Activated CD8-positive, alpha-beta T cell treated with anti-CD3 and anti-CD28 coated beads for 36 hours (primary cell): Measurements from ENCODE around the gene STK25. TPM values are rescaled to one million over a fixed set of nuclear protein-coding genes. Genes with fewer than 3 reads are reported as not detected.
"Not testable (repeated sequence)": the region's sequence is repeated elsewhere in the genome, so short reads cannot be mapped to it uniquely, and the experiment has no call there.

ENCODE experiments used
- ATAC-seq: fragments of 200-7000 bp; cut with Tn5 transposase; one replicate; pipeline ENCODE4 v1.10.0; 2021; ENCODE audit warnings: mild to moderate bottlenecking, moderate library complexity
- CTCF ChIA-PET: fragments of 350-600 bp; sonication (Branson Sonifier 250); formaldehyde crosslinking; loops from one replicate; lab custom pipeline; 2021; ENCODE audit warnings: antibody characterized with exemption; lab: Charles Lee
- POLR2A ChIA-PET: fragments of 350-600 bp; sonication (Branson Sonifier 250); formaldehyde crosslinking; loops from one replicate; lab custom pipeline; 2021; ENCODE audit warnings: antibody characterized with exemption; lab: Charles Lee
- DNase-seq: peaks from one replicate; pipeline ENCODE4 v3.0.0-alpha.2; 2020
- H3K27ac Mint-ChIP-seq: one replicate; pipeline ENCODE4 v1.8.0; 2021; ENCODE audit warnings: mild to moderate bottlenecking, mixed read lengths
- H3K27me3 Mint-ChIP-seq: one replicate; pipeline ENCODE4 v1.8.0; 2021; ENCODE audit warnings: mixed read lengths
- H3K36me3 Mint-ChIP-seq: one replicate; pipeline ENCODE4 v1.8.0; 2021; ENCODE audit warnings: low read depth, mixed read lengths
- H3K4me1 Mint-ChIP-seq: one replicate; pipeline ENCODE4 v1.8.0; 2021; ENCODE audit warnings: low read depth, mixed read lengths
- H3K4me3 Mint-ChIP-seq: one replicate; pipeline ENCODE4 v1.8.0; 2021; ENCODE audit warnings: mild to moderate bottlenecking, moderate library complexity, mixed read lengths
- H3K9me3 Mint-ChIP-seq: one replicate; pipeline ENCODE4 v1.8.0; 2021; ENCODE audit warnings: mixed read lengths
- CTCF ChIP-seq: fragments of 200-600 bp; IDR thresholded peaks from one replicate; pipeline ENCODE4 v1.8.0; 2022; ENCODE audit warnings: antibody characterized with exemption, mild to moderate bottlenecking
- intact Hi-C: fragments of 100-400 bp; cut with micrococcal nuclease; formaldehyde crosslinking; loops from one replicate; pipeline ENCODE4 v1.10.0; 2022
- total RNA-seq, 2 experiments: library from RNA; stranded (reverse); gene quantifications; one replicate each; pipeline ENCODE4 v1.2.3, GENCODE V29; 2021

Gene STK25
- total RNA-seq, 2 experiments from 2014 or later = 103 to 104 TPM

- peaks cover 4% of the 10 kb centered on the region for H3K36me3 Mint-ChIP-seq
- peak overlapping the region; percentile 78 for H3K4me3 Mint-ChIP-seq
- no peaks in the 10 kb centered on the region for H3K27me3 Mint-ChIP-seq
- no peak overlapping the region for H3K27ac Mint-ChIP-seq
- ChIA-PET CTCF (interaction anchor here (1.2 to 1.5 kb wide), 2 partner anchors 104 to 129 kb away, joined by 3 to 5 read pairs; no protein-coding TSS in a partner anchor), POLR2A (interaction anchor here (0.6 kb wide), 1 partner anchor 407 kb away, joined by 3 read pairs; no protein-coding TSS in a partner anchor)
- intact Hi-C loops = no loop called here
- TF ChIP-seq CTCF = no peak
- no peaks in the 10 kb centered on the region for H3K9me3 Mint-ChIP-seq
- DNase-seq = no peak
- H3K4me1 Mint-ChIP-seq = peaks cover 17% of the 10 kb centered on the region
- no peak for ATAC-seq
Measured at GRCh38 chr2:241506793-241507429, 1.5 kb downstream of the STK25 start.

- H3K27ac Mint-ChIP-seq, intact Hi-C loops, H3K36me3 Mint-ChIP-seq, H3K27me3 Mint-ChIP-seq, DNase-seq, CTCF ChIA-PET, ATAC-seq, H3K9me3 Mint-ChIP-seq: not testable (repeated sequence)
- POLR2A ChIA-PET = interaction anchor here (0.6 kb wide), 2 partner anchors 145 to 407 kb away, joined by 3 read pairs; no protein-coding TSS in a partner anchor
- peaks cover 17% of the 10 kb centered on the region for H3K4me1 Mint-ChIP-seq
- peak overlapping the region; percentile 78 for H3K4me3 Mint-ChIP-seq
Measured at GRCh38 chr2:241506317-241506716, 2.1 kb downstream of the STK25 start.

GRCh38 chr2:241505781-241506201 lies 2.6 kb downstream of the STK25 start:
- DNase-seq (no peak), ATAC-seq (no peak)
- no peaks in the 10 kb centered on the region for H3K9me3 Mint-ChIP-seq
- no peak for TF ChIP-seq CTCF
- intact Hi-C loops = no loop called here
- H3K4me1 Mint-ChIP-seq = peaks cover 17% of the 10 kb centered on the region
- H3K36me3 Mint-ChIP-seq = peaks cover 4% of the 10 kb centered on the region
- H3K27ac Mint-ChIP-seq = no peak overlapping the region
- no peak overlapping the region for H3K4me3 Mint-ChIP-seq
- CTCF ChIA-PET = no interaction called here
- POLR2A ChIA-PET = interaction anchor here (0.6 kb wide), 1 partner anchor 145 kb away, joined by 3 read pairs; no protein-coding TSS in a partner anchor
- H3K27me3 Mint-ChIP-seq = no peaks in the 10 kb centered on the region

GRCh38 chr2:241505086-241505780 lies 3.2 kb downstream of the STK25 start:
- DNase-seq (no peak), ATAC-seq (no peak)
- Mint-ChIP-seq H3K4me3 (no peak overlapping the region), H3K36me3 (peaks cover 4% of the 10 kb centered on the region), H3K9me3 (no peaks in the 10 kb centered on the region), H3K27me3 (no peaks in the 10 kb centered on the region), H3K4me1 (peaks cover 17% of the 10 kb centered on the region), H3K27ac (peak overlapping the region; percentile 11)
- intact Hi-C loops = no loop called here
- CTCF ChIA-PET = no interaction called here
- POLR2A ChIA-PET = no interaction called here
- TF ChIP-seq CTCF = no peak

GRCh38 chr2:241503776-241504392 lies 4.5 kb downstream of the STK25 start:
- no peak for DNase-seq

More at GRCh38 chr2:241503776-241504392, 4.5 kb downstream of the STK25 start:
- H3K4me3 Mint-ChIP-seq = no peak overlapping the region
- H3K27ac Mint-ChIP-seq = no peak overlapping the region
- CTCF ChIA-PET = no interaction called here
- POLR2A ChIA-PET = no interaction called here
- H3K4me1 Mint-ChIP-seq = peaks cover 13% of the 10 kb centered on the region
- intact Hi-C loops = no loop called here
- TF ChIP-seq CTCF = no peak
- no peak for ATAC-seq
- H3K36me3 Mint-ChIP-seq = peaks cover 4% of the 10 kb centered on the region
- H3K27me3 Mint-ChIP-seq = no peaks in the 10 kb centered on the region
- no peaks in the 10 kb centered on the region for H3K9me3 Mint-ChIP-seq
